ENCODE data around the gene HOXC11.

HOXC11 gene

DNA sequence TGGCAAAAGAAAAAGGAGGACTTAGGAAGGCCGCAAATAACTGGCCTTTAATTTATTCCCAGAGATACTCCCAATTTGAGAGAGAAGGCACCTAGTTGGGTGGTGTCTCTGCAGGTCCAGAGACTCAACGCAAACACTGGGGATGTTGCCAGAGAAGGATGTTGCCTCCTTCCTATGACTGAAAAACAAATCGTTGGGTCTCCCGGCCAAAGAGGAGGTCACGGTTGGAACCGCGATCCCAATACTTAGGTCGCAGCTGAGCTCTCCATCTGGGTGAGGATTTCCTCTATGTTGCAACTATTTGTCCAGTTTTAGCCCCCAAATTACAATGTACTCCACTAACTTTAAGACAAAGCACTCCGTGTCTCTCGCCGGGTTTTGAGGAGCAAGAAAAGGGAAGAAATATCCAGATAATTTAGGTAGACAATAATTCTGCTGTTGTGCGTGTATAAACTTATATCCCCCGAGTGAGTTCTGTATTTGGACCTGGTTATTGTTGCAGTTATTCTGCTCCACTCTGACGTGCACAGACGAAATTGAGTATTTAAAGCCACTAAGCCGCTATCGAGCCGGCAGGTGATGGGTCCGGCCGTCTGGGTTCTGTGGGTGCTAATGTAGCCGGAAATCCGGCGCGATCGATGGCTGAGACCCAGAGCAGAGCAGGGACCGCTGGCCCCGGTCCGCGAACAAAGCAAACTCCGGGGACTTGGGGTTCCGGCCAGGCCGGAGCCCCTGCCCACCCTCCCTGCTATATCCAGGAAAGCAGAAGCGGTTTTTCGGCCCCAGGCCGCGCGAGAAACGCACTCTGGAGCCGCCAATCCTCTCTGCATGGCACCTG, 12.5 kb upstream of the HOXC11 start:
- DNase-seq, result no peak

DNA sequence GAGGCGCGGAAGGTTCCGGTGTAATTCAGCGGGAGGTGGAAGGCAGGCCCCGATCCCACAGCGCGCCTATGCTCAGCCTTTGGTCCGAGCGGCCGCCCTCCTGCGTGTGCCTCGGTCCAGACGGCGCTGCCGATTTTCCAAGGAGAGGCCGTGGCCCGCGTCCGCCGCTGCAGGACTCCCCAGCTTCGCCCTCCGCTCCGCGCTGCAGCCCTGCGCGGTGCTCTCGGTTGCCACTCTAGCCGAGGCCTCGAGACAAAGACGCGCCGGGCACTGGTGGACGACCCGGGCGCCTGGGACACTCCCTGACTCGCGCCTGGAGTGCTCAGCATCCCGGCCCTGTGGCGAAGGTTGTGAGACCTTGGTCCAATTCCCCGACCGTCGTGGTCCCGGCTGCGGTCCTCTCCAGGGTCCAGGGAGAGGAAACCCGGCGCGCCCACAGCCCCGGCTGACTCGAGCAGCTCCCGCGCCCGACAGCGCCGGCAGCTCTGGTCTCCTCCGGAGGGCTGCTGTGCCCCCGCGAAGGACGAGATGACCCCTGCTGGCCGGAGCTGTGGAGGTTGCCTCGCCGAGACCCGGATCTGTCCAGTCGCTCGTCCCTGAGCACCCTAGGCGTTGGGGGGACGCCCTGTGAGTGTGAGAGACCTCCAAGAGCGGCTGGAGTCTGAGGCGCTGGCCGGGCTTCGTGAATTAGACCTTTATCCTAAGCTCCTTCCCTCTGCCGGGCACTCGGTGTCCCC, 11.7 kb upstream of the HOXC11 start:
- DNase-seq, result no peak

DNA sequence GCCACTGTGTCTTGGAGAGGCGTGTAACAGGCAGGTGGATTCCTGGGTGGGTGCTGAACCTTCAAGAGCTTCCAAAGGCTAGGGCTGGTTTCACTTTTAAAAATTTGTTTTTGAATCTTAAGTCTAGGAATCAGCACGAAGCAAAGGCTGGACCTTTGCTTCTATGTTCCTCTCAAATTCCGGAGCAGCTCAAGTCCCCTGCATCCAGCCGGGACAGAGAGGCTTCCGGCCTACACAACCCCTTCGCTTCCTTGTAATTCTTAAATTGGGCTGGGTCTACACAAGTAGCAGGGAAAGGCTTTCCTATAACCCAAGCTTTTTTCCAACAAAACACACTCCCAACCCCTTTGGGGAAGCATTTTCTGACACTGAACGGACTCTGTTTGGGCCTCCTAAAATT, 9.9 kb upstream of the HOXC11 start:
- no peak for DNase-seq

DNA sequence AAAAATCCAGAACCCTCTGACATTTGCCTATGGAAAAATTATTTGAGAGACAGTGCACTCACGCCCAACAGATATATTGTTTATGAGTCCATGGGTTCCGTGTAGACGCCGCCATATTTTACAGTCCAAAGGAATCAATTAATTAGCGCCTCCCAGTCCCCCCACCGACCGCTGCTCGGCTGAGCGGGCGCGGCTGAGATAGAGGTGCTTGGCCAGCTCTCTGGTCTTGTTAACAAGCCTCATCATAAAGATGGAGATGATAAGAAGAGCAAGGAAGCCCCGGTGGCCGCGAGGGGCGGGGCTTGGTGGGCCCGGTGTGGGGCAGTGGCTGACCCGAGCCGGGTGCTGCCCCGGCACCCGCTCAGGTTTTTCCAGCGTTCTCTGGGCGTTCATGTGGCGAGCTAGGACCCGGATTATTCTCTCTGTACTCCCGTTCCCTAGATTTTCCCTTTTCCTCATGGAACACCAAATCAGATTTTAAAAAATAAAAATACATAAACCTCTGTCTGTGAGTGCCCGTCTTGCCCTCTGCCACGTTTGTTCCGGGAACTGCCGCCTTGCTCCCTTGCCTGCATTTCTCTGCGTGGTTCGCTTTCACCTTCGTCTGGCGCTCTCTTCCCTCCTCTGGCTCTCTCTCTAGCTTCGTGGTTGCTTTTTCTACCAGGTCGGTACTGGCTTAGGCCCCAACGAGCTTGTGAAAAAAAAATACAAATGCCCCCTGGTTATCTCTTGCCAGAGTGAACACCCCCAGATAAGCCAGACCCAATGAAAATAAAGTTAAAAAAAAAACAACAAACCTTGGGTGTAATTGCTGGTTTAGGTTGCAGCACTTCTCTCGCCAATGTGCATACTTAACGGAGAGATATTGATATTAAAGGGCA, 9.3 kb upstream of the HOXC11 start:
- DNase-seq, result no peak

DNA sequence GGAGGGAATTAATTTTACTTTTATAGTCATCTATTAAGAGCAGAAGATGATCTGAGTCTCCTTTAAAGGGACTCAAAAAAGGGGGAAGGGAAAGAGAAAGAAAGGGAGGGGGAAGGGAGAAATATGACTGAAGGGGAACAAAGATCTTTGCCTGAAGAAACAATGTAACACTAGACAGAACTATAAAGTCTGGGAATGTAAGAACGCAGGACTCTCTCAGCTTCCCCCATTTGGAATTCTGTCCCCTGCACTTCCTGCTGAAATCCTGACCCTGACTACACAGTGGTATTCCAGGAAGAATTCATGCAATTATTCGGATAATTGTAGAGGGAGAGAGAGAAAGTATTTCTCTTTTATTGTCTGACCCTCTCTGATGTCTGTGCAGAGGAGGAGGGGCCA, 8.6 kb upstream of the HOXC11 start:
- no peak for DNase-seq

DNA sequence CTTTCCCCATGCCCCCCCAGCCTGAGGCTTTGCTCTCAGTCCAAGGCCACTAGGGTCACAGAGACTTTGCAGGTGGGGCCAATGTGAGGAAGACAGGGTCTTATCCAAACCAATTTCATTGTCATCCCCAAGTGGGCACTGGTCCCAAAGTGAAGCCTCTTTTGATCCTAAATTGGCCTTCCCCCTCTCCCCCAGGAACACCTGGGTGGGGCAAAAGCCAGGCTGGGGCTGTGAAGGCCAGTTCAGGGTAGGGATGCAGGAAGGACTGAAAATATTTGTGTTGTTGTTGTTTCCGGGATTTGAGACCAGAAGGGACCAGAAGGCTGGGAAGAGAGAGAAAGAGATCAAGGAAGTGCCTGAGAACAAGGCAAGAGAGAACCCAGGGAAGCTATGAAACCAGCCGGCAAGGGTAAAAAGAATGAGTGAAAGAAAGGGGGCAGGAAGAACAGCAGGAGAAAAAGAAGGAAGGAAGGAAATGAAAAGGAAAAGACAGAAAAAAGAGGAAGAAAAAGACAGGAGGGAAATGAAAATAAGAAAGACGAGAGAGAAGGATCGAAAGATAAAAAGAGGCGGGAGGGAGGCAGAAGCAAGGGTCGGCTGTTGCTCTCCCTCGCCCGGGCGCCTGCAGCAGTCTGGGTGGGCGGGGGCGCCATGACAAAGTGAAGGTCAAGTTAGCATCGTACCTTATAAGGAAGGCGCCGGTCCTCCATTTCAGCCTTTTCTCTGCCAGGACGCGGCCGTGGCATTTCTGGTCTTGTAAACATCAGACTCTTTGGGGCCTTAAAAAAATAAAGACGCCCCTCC, 7.4 kb upstream of the HOXC11 start:
- DNase-seq, result no peak

DNA sequence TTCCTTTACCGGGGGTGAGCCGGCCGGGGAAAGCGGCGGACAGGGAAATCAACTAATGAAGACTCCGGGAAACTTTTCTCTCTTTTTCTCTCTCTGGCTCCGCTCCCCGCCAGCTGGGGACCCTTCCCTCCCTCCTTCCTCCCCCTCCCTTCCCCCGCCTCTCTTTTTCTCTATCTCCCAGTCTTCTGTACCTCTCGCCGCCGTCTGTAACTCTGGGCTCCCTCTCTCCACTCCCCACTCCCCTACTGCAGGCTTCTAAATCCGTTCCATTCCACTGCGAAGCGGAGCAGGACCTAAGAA, 6.9 kb upstream of the HOXC11 start:
- DNase-seq, result no peak

DNA sequence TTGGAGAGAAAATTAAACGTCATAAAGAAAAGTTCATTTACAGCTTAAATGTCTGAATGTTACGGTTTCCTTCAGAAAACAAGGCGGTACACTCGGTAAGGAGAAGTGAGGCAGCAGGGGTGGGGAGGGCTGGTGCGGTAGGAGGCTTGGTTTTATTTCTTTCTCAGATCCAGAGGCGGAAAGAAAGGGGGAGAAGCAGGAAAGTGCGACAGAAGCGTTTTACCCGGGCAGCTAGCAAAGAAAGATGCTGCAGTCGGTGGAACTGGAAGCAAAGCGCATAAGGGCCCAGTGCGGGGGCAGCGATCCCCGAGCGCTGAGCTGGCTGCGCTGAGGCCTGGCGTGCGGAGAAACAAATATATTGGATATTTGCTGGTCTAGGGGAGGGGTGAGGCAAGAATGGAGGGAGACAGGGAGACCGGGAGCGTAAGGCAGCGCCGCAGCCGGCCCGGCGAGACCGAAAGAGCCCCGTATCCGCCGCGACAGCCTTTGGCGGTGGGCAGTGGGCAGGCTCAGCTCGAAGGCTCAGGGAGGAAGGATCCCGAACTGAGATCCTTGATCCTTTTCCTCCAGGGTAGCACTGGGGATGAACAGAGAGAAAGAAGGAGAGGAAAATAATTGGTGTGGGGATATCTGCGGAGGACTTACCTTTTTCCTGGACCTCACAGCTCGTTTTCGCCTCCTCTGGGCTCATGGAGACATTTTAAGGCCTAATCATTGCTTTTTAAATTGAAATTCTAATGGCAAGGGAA, 6.4 kb upstream of the HOXC11 start:
- no peak for DNase-seq

DNA sequence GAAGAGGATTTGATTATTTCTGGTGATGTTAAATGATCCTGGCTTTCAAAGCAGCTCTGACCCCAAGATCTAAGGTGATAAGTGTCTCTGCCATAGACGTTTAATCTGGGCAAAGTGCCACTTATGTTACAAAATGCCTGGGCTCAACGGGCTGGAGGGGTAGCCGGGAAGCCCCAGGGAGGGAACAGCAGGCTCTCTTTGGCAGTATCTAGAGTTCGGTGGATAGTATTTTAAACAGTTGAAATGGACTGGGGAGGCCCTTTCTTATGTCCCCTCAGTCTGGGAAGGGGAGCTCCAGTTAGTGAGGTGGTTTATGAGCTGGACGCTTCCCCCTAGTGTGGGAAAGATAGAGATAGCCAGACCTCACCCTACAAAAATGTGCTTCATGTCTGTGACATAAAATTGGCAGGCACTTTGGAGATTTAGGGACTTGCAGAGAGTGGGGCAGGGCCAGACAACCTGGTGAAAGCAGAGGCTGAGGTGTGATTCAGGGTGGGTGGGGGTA, 5.5 kb upstream of the HOXC11 start:
- no peak for DNase-seq

DNA sequence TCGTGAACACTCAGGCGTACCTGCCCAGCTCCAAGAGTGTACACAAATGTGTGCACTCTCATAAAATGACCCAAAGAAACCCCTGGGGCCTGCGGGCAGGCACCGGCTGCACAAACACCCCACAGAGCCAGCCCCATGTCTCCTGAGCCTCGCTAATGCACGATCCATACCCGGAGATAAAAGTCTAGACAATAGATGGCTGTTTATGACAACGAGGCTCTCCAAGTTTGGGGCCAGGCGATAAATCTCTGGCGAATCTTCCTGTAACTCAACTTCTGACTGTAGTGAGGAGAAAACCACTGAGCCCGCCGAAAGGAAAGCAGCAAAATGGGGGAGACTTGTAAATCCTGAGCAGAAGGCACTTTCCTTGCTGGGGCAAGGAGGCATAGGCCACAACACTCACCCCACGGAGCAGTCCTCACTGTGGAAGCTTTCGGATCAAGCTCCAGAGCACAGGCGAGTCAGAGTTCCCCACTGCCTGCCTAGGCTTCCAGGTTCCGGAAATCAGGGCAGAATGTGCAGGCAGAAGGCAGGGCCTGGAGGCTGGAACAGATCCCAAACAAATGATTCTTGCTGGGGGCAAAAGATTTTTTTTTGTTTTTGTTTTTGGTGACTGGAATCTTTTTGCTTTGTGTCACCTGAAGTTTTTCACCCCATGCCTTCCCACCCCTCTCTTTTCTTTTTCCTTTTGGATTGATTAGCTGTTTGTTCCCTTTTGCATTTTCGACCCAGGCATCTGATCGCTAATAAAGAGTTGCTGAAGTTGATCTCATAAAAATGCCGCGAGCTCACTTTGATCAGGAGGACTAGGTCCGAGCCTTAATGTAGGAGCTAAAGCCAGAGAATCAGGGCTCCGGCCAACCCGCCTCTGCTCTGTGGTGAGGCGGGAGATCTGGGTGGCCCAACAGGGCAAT, 4.5 kb upstream of the HOXC11 start:
- DNase-seq, result no peak

DNA sequence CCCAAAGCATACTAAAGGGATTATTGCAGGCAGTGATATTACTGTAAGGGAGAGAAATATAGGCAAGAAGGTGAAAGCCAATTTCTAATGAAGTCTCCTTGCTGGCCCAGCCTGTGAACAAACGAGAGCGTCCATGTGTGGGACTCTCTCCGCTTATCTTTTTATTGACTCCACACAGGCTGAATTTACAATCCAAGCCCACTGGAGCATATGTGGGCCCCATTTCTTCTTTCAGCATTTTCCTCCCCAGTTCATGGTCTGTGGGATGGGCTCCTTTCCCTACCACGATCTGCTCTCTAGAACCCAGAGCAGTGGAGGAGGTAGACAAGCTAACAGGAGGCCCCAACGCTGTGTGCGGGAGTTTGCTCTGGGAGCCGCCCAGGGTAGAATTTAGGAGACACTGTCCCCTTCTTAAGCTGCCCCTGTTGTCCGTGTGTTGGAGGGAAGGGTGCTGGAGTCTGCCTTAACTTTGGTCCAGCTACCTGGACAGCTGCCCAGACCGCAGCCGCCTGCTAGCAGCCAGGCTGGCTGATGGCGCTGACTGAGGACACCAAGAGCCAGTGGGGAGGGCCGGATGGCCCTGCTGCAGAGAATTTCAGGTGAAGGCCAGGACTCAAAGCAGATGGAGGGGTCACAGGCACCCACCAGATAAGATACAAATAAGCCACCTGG, 3.2 kb upstream of the HOXC11 start:
- no peak for DNase-seq

DNA sequence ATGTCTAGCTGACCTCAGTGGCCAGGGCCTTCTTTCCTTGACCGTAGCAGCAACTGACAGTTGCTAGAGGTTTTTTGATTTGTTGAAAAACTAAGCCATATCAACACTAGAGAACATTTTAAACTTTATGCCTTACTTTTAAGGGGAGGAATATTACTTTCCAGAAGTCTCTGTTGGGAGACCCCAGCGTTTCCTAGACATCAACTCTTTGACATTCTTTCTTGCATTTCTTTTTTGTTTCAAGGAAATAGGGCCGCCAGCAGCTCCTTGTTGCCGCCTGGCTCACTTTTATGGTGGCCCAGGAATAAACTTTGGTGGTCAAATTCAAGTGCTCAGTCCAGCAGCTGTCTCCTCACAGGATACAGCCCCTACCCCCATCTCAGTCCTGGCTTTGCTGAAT, 2.5 kb upstream of the HOXC11 start:
- DNase-seq, result no peak

DNA sequence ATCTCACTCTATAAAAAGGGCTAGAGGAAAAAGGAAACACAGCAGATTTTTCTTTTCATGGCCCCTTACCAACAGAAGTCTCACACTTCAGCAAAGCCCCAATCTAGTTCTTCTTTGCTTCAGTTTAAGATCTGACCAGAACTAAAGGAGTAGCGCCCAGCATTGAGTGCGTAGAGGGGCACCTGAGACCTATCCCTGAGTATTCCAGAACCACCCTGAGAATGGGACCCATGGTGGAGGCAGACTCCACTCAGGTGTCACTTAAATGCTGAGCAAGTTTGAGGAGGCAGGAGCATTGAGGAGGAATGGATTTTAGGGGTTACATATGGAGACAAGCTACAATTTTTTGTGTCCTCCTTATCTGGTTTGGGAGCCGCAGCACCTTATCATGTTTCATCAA, 1.8 kb upstream of the HOXC11 start:
- no peak for DNase-seq

DNA sequence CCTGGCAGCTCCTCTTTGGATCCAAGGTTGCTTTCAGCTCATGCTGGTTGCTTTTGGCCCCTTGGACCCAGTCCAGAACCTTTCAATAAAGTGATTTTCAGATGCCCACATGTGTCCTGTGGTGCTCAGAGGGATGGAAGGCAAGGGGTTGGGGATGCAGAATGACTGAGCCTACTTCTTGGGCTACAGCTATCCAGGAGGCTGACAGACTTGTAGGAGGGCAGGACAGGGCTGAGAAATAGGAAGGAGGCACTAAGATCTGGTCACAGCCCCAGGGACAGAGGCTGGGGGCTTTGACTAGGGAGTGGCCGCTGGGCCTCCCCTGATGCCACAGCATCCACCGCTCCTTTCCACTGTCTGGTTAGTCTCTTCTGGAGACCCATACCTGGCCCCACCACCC, 1.2 kb upstream of the HOXC11 start:
- no peak for DNase-seq

DNA sequence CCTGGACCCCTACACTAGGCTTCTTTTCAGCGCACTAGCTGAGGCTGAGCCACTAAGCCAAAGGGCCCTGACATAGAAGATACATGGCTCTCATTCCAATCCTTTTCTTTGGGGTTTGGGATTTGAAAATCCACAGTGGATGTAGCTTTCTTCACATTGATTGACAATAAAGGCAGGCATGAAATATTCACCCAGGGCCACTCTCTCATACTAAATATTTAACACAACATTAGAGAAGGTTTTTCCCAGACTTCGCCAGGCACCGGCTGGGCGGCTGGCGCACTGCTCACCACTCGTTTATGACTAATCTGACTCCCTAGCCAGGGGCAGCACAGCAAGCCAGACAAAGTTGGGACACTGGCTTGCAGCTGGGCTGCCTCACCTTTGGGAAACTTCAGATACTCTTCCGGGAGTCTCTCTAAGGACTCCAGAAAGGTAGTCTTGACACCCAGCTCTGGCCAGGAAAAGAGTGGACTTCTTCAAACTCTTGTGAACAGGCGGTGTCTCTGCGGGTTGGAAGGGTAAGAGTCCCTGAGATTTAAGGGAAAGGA, 699 bp upstream of the HOXC11 start:
- DNase-seq, result no peak

DNA sequence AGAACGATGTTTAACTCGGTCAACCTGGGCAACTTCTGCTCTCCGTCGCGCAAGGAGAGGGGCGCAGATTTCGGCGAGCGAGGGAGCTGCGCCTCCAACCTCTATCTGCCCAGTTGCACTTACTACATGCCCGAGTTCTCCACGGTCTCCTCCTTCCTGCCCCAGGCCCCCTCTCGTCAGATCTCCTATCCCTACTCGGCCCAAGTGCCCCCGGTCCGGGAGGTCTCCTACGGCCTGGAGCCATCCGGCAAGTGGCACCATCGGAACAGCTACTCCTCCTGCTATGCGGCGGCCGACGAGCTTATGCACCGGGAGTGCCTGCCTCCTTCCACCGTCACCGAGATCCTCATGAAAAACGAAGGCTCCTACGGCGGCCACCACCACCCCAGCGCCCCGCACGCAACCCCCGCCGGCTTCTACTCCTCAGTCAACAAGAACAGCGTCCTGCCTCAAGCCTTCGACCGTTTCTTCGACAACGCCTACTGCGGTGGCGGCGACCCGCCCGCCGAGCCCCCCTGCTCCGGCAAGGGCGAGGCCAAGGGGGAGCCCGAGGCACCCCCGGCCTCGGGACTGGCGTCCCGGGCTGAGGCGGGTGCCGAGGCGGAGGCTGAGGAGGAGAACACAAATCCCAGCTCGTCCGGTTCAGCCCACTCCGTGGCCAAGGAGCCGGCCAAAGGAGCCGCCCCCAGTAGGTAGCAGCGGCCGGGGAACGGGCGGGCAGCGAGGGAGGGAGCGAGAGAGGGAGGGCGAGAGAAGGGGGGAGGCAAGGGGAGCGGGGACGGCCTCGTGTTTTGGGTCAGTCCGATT, 513 bp downstream of the HOXC11 start:
- DNase-seq, result no peak

DNA sequence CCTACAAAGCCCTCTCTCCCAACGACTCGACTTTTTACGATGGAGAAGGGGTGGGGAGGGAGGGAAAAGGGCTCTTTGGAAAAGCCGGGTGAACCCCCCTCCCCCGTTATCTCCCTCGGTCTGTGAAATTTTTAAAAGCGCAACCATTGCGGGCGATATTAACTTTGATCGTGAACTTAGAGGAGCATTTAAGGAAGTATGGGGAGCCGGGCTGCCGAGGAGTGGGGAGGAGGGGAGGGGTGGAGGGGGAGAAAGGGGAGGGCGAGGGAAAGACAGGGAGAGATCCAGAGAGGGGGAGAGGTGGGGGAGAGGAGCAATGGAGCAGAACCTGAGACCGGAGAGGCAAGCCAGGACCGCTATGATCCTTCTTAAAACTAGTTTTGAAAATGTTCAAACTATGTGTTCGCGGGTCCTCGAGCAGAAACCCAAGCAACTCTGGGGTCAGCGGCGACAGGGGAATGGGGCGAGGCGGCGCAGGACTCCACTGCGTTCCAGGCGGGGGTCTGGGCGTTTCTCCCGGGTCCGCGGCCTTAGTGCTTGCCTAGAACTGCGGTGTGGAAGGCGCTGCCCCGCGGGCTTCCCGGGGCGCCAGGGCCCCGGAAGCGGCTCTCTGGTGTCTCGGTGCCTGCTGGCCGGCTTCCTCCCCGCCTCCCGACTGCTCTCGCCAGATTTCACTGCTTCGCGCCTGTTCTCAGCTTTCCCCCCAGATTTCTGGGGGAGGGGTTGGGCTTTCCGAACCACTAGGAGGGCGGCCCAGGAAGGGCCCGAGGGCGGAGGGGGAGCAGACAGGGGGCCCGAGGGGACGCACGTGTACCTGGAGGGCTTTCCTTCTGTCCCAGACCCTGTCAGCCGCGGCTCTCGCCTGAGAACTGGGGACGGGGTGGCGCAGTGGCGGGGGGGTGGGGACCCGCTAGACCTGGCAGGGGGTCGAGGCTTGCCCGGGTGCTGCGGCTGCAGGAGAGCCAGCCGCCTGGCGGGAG, 1.4 kb downstream of the HOXC11 start, which contains the start of gene HOTAIR:
TSS of gene HOTAIR (minus strand) at position 871 of the 980 bp plus-strand sequence.
- DNase-seq, result no peak

DNA sequence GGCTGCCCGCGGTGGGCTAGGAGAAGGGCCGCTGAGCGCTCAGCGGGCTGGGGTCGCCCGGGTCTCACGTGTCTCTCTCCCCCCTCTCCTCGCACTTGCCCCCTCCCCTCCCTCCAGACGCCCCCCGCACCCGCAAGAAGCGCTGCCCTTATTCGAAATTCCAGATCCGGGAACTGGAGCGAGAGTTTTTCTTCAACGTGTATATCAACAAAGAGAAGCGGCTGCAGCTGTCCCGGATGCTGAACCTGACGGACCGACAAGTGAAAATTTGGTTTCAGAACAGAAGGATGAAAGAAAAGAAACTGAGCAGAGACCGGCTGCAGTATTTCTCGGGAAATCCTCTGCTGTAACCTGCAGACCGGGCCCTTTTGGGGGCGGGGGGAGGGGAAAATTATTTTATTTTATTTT, 2.1 kb downstream of the HOXC11 start:
- DNase-seq, result no peak

Data from NCI-H446 treated with DMSO at 0.1 percent for 48 hours (cell line).